Measurements from ENCODE around the gene KIAA1328. TPM values are rescaled to one million over a fixed set of nuclear protein-coding genes. Genes with fewer than 3 reads are reported as not detected.

The KIAA1328 gene
- total and polyA plus RNA-seq, 2 donors (not counting 3 experiments of a cell fraction or from before 2014, with no cell fraction given) = 2.7 to 6.5 TPM

- H3K9me1 ChIP-seq (replicated peaks; ENCODE audit: control insufficient read depth, extremely low read depth, insufficient read depth, low read length) = no peaks in the 10 kb centered on the region
- CTCF ChIA-PET = no interaction called here
- H4K20me1 ChIP-seq (replicated peaks; ENCODE audit: control insufficient read depth, extremely low read depth, insufficient read depth, low read length) = no peaks in the 10 kb centered on the region
- H3K4me2 ChIP-seq (ENCODE audit: insufficient read depth, low read length) = no peak overlapping the region
- intact Hi-C loops (cut with micrococcal nuclease) = no loop called here
- POLR2A ChIA-PET = no interaction called here
- H2AFZ ChIP-seq (ENCODE audit: low read depth, low read length) = no peak overlapping the region
- no peak for FAIRE-seq
- no peaks in the 10 kb centered on the region for H3K9me3 ChIP-seq (replicated peaks; ENCODE audit: control insufficient read depth, insufficient read depth, low read length)
- H3K79me2 ChIP-seq (ENCODE audit: control insufficient read depth, insufficient read depth, low read length) = no peaks in the 10 kb centered on the region
- no peak overlapping the region for H3K27ac ChIP-seq (ENCODE audit: insufficient read depth, low read depth, low read length)
- no peak for DNase-seq (ENCODE audit: low read depth, low spot score)
- H3K36me3 ChIP-seq (ENCODE audit: control insufficient read depth in 2 of 2, extremely low read depth in 1 of 2, insufficient read depth in 2 of 2, low read length in 2 of 2) = no peaks in the 10 kb centered on the region
- dilution Hi-C loops (cut with MboI; ENCODE audit: extremely low pct_ligation_motif_present, low sequenced_read_pairs) = no loop called here
- H3K4me3 ChIP-seq (replicated peaks in 1 of 3; ENCODE audit: insufficient read depth in 1 of 3, low read depth in 1 of 3, low read length in 3 of 3) = no peak overlapping the region
- peaks cover 7 to 9% of the 10 kb centered on the region in 2 experiments for H3K27me3 ChIP-seq (ENCODE audit: control insufficient read depth in 2 of 2, insufficient read depth in 2 of 2, low read length in 2 of 2)
- no peak for TF ChIP-seq MYC (IDR thresholded peaks at IDR 0.05; ENCODE audit: low read depth, low read length)
- TF ChIP-seq POLR2AphosphoS5 (IDR thresholded peaks at IDR 0.05; ENCODE audit: insufficient read depth, low read depth, low read length) = no peak
- peak; percentile 68 for TF ChIP-seq EZH2 (IDR thresholded peaks at IDR 0.05; ENCODE audit: borderline replicate concordance, low read depth, low read length, severe bottlenecking)
- no peak for TF ChIP-seq POLR2A (IDR thresholded peaks at IDR 0.05; ENCODE audit: low read depth, low read length)
- no peak for TF ChIP-seq FOS (IDR thresholded peaks at IDR 0.05; ENCODE audit: borderline replicate concordance, insufficient read depth, low read length)
- no peak for TF ChIP-seq JUN (IDR thresholded peaks at IDR 0.05; ENCODE audit: borderline replicate concordance, insufficient read depth, insufficient read length, low read depth)
- TF ChIP-seq, protein P1, sequence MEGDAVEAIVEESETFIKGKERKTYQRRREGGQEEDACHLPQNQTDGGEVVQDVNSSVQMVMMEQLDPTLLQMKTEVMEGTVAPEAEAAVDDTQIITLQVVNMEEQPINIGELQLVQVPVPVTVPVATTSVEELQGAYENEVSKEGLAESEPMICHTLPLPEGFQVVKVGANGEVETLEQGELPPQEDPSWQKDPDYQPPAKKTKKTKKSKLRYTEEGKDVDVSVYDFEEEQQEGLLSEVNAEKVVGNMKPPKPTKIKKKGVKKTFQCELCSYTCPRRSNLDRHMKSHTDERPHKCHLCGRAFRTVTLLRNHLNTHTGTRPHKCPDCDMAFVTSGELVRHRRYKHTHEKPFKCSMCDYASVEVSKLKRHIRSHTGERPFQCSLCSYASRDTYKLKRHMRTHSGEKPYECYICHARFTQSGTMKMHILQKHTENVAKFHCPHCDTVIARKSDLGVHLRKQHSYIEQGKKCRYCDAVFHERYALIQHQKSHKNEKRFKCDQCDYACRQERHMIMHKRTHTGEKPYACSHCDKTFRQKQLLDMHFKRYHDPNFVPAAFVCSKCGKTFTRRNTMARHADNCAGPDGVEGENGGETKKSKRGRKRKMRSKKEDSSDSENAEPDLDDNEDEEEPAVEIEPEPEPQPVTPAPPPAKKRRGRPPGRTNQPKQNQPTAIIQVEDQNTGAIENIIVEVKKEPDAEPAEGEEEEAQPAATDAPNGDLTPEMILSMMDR (IDR thresholded peaks at IDR 0.05; ENCODE audit: extremely low read depth in 1 of 2, insufficient read depth in 1 of 2, low read depth in 1 of 2, low read length in 2 of 2) = no peak
- H3K4me1 ChIP-seq (ENCODE audit: control insufficient read depth, extremely low read depth, insufficient read depth, low read length) = no peaks in the 10 kb centered on the region
- no TSS peak for BruUV-seq (replicated peaks)
- no peak overlapping the region for H3K9ac ChIP-seq (replicated peaks; ENCODE audit: extremely low read depth, insufficient read depth, low read length)
These were observed 445.6 kb downstream of the KIAA1328 start for GRCh38 chr18:37274309-37275236.
